Measurements from ENCODE around the gene DKKL1. TPM values are rescaled to one million over a fixed set of nuclear protein-coding genes. Genes with fewer than 3 reads are reported as not detected.

The DKKL1 gene
- total RNA-seq, 2 experiments from 2014 or later, result not detected

DNA sequence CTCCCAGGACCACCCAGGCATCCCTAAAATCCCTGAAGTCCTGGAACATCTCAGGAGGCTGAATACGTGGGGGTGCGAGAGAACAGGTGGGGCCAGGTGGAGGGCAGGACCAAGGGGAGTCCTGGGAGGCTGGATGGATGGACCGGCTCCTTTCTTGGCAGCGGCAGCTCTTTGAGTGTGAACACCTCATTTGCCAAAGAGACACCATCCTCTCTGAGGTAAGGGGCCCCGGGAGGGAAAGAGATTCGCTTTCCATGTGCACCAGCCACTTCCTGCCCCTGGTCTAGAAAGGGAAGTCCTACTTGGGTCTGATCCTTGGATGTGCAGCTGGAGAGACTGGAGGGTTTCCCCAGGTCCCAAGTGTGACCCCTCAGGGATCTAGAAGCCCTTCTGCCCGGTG lies 43.4 kb downstream of the DKKL1 start:
- ChIA-PET CTCF (interaction anchor here (1.2 to 8.6 kb wide), 3 partner anchors 14 to 18 kb away, joined by 4 to 52 read pairs (median 4); partner anchors contain the start of gene GFY), POLR2A (no interaction called here)
- Mint-ChIP-seq H3K4me1 (ENCODE audit: low read depth) (peaks cover 59% of the 10 kb centered on the region), H3K9me3 (ENCODE audit: insufficient read depth) (no peaks in the 10 kb centered on the region), H3K27me3 (ENCODE audit: low read depth) (no peaks in the 10 kb centered on the region), H3K36me3 (ENCODE audit: low read depth) (no peaks in the 10 kb centered on the region), H3K4me3 (no peak overlapping the region), H3K27ac (no peak overlapping the region)
- ATAC-seq (no peak), DNase-seq (no peak)

DNA sequence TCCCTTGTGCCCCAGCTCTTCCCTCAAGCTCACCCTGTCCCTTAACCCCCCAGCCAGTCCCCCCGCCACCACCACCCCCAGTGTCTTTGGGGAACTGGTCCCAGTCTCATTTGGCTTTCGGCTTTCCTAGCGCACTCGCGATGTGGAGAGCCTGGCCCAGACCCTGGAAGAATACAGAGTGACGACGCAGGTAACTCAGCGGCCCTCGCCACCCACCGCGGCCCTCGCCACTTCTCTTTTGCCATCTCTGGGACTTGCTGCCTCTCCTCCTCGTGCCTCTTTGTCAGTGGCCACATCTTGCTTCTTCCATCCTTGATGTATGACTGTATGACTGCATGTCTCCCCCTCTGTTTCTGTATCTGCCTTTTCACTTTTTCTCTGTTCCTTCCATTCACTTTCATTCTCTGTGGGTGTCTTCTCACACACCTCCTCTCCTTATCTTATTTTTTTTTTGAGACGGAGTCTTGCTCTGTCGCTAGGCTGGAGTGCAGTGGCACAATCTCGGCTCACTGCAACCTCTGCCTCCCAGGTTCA lies 43.9 kb downstream of the DKKL1 start:
- ATAC-seq, result no peak
- ChIA-PET CTCF (interaction anchor here (8.6 kb wide), 1 partner anchor 16 kb away, joined by 52 read pairs; no protein-coding TSS in a partner anchor), POLR2A (no interaction called here)
- no peak overlapping the region for H3K4me3 Mint-ChIP-seq
- no peaks in the 10 kb centered on the region for H3K9me3 Mint-ChIP-seq (ENCODE audit: insufficient read depth)
- no peak for DNase-seq
- H3K4me1 Mint-ChIP-seq (ENCODE audit: low read depth), result peaks cover 63% of the 10 kb centered on the region
- H3K36me3 Mint-ChIP-seq (ENCODE audit: low read depth), result no peaks in the 10 kb centered on the region
- H3K27ac Mint-ChIP-seq, result peak overlapping the region; percentile 1
- H3K27me3 Mint-ChIP-seq (ENCODE audit: low read depth), result peaks cover 3% of the 10 kb centered on the region

DNA sequence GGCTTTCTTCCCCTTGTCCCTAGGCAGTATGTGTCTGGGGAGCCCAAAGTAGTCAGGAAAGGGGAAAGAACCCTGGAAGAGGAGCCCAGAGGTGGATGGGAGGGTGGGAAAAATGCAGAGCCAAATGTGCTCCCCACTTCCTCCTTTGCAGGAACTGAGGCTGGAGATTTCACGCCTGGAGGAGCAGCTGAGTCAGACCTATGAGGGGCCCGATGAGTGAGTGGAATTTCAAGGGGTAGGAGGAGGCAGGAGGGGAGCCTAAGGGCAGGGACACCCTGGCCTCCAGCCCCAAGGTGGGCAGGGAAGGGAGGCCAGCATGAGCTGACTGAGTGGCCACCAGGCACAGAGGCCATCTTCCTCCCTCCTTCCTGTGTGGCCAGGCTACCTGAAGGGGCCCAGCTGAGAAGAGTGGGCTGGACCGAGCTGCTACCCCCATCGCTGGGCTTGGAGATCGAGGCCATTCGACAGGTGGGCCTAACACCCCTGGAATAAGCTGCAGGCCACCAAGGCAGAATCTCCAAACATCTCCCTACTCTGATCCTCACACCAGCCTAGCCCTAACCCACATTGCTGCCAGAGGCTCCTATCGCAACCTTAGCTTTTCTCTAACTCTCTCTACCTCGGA lies 45.3 kb downstream of the DKKL1 start:
- Mint-ChIP-seq H3K27ac (peak overlapping the region; percentile 84), H3K4me1 (ENCODE audit: low read depth) (peaks cover 58% of the 10 kb centered on the region), H3K4me3 (peak overlapping the region; percentile 30), H3K27me3 (ENCODE audit: low read depth) (peaks cover 3% of the 10 kb centered on the region), H3K9me3 (ENCODE audit: insufficient read depth) (no peaks in the 10 kb centered on the region), H3K36me3 (ENCODE audit: low read depth) (no peaks in the 10 kb centered on the region)
- CTCF ChIA-PET, result interaction anchor here (1.0 to 8.6 kb wide), 6 partner anchors 13 to 210 kb away, joined by 3 to 52 read pairs (median 5); partner anchors contain the start of gene GFY
- ATAC-seq (no peak), DNase-seq (no peak)
- POLR2A ChIA-PET, result interaction anchor here (0.6 to 1.4 kb wide), 7 partner anchors 15 to 1316 kb away, joined by 3 to 5 read pairs (median 3); partner anchors contain the start of gene ALDH16A1

DNA sequence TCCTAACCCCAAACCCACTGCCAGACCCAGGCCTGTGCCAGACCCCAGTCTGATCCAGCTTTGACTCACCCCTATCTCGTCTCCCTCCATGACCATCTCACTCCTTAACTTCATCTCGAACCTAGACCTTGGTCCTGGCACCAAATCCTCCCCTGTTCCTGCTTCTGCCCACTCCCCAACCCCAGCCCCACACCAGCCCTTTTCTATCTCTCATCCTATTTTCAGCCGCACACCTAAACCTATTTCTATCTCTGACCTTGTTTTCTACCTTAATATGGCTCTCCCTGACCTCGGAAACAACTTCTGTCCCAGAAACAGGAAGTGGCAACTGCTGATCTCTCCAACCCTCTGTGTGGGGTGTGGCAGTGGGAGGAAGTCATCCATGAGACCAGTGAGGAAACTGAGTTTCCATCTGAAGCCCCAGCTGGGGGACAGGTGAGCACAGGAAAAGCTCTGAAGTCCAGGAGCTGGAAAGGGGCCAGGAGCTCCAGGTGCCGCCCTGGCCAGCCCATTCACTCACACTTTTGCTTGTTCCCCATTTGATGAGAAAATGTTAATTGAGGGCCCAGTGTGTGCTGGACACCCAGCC lies 45.9 kb downstream of the DKKL1 start:
- ChIA-PET POLR2A (interaction anchor here (0.6 to 1.4 kb wide), 8 partner anchors 12 to 1315 kb away, joined by 3 to 5 read pairs (median 3); partner anchors contain the start of gene ALDH16A1), CTCF (interaction anchor here (0.7 to 8.6 kb wide), 7 partner anchors 13 to 211 kb away, joined by 3 to 52 read pairs (median 4); partner anchors contain the start of gene GFY)
- Mint-ChIP-seq H3K36me3 (ENCODE audit: low read depth) (no peaks in the 10 kb centered on the region), H3K27me3 (ENCODE audit: low read depth) (peaks cover 3% of the 10 kb centered on the region), H3K27ac (peak overlapping the region; percentile 84), H3K9me3 (ENCODE audit: insufficient read depth) (no peaks in the 10 kb centered on the region), H3K4me3 (peak overlapping the region; percentile 30), H3K4me1 (ENCODE audit: low read depth) (peaks cover 58% of the 10 kb centered on the region)
- ATAC-seq (peak; percentile 74), DNase-seq (peak; percentile 61)

DNA sequence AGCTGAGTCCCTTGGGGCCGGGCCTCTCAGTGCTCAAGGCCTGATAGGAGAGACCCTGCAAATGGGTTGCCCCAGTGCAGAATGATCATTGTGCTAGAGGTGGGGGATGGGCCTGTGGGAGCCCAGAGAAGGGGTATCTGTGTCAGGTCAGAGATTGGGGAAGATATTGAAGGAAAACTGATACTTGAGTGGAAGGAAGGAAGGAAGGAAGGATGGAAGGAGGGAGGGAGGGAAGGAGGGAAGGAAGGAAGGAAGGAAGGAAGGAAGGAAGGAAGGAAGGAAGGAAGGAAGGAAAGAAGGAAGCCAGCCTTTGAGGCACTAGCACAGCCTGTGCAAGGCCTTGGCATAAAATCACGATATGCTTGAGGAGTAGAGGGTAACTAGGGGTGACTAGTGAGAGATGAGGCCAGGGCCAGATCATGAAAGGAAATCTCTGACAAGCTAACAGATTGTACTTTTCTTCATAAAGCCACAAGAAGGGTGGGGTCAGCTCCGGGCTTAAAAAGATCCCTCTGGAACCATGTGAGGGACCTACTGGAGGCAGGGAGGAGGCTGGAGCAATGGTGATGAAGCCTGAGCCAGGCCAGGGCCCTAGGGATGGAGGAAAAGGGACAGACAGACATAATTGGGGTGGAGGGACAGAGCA lies 48.1 kb downstream of the DKKL1 start:
- H3K4me1 Mint-ChIP-seq (ENCODE audit: low read depth), result peaks cover 54% of the 10 kb centered on the region
- DNase-seq (no peak), ATAC-seq (no peak)
- ChIA-PET POLR2A (no interaction called here), CTCF (interaction anchor here (0.7 to 8.6 kb wide), 7 partner anchors 11 to 656 kb away, joined by 3 to 52 read pairs (median 5); partner anchors contain the start of genes GFY and PTH2)
- H3K27me3 Mint-ChIP-seq (ENCODE audit: low read depth), result peaks cover 6% of the 10 kb centered on the region
- H3K27ac Mint-ChIP-seq, result peak overlapping the region; percentile 47
- no peaks in the 10 kb centered on the region for H3K36me3 Mint-ChIP-seq (ENCODE audit: low read depth)
- no peak overlapping the region for H3K4me3 Mint-ChIP-seq
- H3K9me3 Mint-ChIP-seq (ENCODE audit: insufficient read depth), result no peaks in the 10 kb centered on the region

DNA sequence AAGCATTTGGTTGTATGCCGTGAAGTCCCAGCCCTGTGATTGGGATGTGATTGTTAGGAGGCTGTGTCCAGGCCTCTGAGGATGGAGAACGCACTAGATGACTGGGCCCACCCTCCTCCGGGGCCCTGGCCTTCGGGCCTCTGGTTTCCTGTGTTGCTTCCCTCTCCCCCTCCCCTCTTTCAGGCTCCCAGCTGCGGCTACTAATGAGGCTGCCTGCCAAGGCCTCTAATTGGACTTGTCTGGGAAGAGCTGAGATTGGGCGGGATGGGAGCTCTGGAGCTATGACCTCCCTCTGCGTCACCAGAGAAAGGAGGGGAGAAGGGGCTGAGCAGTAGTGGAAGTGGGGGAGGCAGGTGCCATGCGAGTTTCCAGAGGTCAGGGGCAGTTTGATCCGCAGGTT lies 49.7 kb downstream of the DKKL1 start:
- no peak for DNase-seq
- ATAC-seq, result no peak
- no peaks in the 10 kb centered on the region for H3K9me3 Mint-ChIP-seq (ENCODE audit: insufficient read depth)
- H3K4me3 Mint-ChIP-seq, result no peak overlapping the region
- H3K27me3 Mint-ChIP-seq (ENCODE audit: low read depth), result peaks cover 16% of the 10 kb centered on the region
- ChIA-PET POLR2A (no interaction called here), CTCF (interaction anchor here (1.1 to 8.6 kb wide), 2 partner anchors 9 to 22 kb away, joined by 3 to 52 read pairs; no protein-coding TSS in a partner anchor)
- H3K36me3 Mint-ChIP-seq (ENCODE audit: low read depth), result no peaks in the 10 kb centered on the region
- no peak overlapping the region for H3K27ac Mint-ChIP-seq
- peaks cover 40% of the 10 kb centered on the region for H3K4me1 Mint-ChIP-seq (ENCODE audit: low read depth)

DNA sequence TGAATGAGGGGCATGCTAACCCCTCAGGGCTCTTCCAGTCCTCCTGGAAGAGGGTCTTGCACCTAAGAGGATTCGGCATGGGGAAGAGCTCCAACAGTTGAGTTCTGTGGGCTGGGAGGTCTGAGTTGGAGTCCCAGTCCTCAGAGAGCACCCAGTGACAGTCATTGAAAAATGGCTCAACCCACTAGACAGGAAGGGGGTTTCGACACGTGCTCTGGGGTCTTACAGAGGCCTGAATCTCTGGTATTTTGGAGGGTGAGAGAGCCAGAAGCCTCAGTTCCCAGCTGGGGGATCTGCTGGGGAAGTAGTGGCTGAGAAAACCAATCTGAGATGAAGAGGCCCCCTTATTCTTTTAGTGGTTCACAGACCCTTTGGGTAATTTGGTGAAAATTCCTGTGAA lies 50.6 kb downstream of the DKKL1 start:
- CTCF ChIA-PET, result no interaction called here
- H3K27me3 Mint-ChIP-seq (ENCODE audit: low read depth), result peaks cover 24% of the 10 kb centered on the region
- no peaks in the 10 kb centered on the region for H3K36me3 Mint-ChIP-seq (ENCODE audit: low read depth)
- no peak overlapping the region for H3K4me3 Mint-ChIP-seq
- H3K9me3 Mint-ChIP-seq (ENCODE audit: insufficient read depth), result no peaks in the 10 kb centered on the region
- DNase-seq (no peak), ATAC-seq (no peak)
- H3K27ac Mint-ChIP-seq, result no peak overlapping the region
- POLR2A ChIA-PET, result no interaction called here
- H3K4me1 Mint-ChIP-seq (ENCODE audit: low read depth), result peaks cover 31% of the 10 kb centered on the region

DNA sequence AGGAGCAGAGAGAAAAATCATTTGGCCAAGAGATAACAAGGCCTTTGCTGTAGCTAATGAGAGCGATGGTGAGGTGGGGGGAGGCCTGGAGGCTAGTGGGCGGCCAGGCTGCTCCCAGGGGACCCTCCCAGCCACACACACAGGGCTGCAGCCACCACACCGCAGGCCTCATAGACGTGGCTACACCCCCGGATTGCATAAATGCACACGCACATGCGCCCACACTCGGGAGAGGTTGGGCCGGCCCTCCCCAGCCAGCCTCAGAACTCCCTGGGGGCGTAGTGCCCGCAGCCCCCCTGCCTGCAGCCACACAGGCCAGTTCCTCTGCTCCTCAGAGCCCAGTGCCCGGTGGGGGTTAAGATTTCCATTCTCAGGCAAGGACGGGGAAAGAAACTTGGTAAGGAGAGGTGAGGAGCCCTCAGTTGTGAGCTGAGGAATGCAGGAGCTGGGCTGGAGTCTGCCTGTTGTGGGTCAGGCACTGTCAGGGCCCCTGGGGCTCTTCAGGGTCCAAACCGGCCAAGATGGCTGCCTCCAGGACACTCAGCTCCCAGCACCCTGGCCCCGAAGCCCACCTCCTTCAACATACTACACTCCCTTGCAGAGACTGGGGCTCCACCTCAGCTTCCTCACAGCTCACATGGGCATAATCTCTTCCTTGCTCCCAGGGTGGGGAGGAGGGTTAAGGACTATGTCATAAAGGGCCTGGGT lies 51.6 kb downstream of the DKKL1 start:
- DNase-seq (no peak), ATAC-seq (no peak)
- no peak overlapping the region for H3K4me3 Mint-ChIP-seq
- H3K27me3 Mint-ChIP-seq (ENCODE audit: low read depth), result peaks cover 34% of the 10 kb centered on the region
- peaks cover 21% of the 10 kb centered on the region for H3K4me1 Mint-ChIP-seq (ENCODE audit: low read depth)
- ChIA-PET POLR2A (no interaction called here), CTCF (no interaction called here)
- no peak overlapping the region for H3K27ac Mint-ChIP-seq
- H3K9me3 Mint-ChIP-seq (ENCODE audit: insufficient read depth), result no peaks in the 10 kb centered on the region
- H3K36me3 Mint-ChIP-seq (ENCODE audit: low read depth), result no peaks in the 10 kb centered on the region

DNA sequence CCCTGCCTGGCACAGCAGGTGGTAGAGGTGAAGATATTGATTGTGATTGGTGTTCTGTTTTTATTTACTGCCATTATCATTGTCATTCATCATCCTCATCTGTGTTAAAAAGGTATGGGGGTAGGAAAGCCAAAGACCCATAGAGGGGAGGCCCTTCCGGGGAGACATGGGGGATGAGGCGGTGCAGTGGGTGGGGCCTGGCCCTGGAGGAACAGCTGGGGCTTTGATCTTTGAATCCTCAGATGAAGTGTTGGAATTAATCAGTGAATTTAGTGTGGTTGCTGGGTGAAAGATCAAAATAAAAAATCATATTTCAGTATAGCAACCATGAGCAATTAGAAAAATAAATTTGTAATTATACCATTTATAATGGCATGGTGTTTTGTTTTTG lies 52.1 kb downstream of the DKKL1 start:
- ChIA-PET CTCF (no interaction called here), POLR2A (no interaction called here)
- H3K36me3 Mint-ChIP-seq (ENCODE audit: low read depth), result no peaks in the 10 kb centered on the region
- DNase-seq (no peak), ATAC-seq (no peak)
- peaks cover 22% of the 10 kb centered on the region for H3K4me1 Mint-ChIP-seq (ENCODE audit: low read depth)
- H3K27ac Mint-ChIP-seq, result no peak overlapping the region
- peaks cover 40% of the 10 kb centered on the region for H3K27me3 Mint-ChIP-seq (ENCODE audit: low read depth)
- no peaks in the 10 kb centered on the region for H3K9me3 Mint-ChIP-seq (ENCODE audit: insufficient read depth)
- no peak overlapping the region for H3K4me3 Mint-ChIP-seq

DNA sequence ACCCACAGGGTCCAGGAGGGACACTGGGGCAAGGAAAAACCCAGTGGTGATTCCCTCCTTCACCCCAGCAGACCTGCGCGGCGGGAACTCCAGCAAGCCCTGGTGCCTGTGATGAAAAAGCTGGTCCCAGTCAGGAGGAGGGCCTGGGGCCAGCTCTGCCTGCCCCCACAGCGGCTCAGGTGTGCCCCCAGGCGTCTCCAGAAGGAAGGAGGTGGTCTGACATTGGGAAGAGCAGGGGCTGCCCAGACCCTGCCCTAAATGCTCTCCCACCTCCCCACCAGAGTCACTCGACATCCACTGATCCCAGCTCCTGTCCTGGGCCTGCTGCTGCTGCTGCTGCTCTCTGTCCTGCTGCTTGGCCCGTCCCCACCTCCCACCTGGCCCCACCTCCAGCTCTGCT lies 53.4 kb downstream of the DKKL1 start:
- POLR2A ChIA-PET, result no interaction called here
- Mint-ChIP-seq H3K27me3 (ENCODE audit: low read depth) (peaks cover 52% of the 10 kb centered on the region), H3K4me1 (ENCODE audit: low read depth) (peaks cover 21% of the 10 kb centered on the region), H3K36me3 (ENCODE audit: low read depth) (peaks cover 2% of the 10 kb centered on the region), H3K4me3 (no peak overlapping the region), H3K27ac (no peak overlapping the region), H3K9me3 (ENCODE audit: insufficient read depth) (no peaks in the 10 kb centered on the region)
- CTCF ChIA-PET, result interaction anchor here (0.8 kb wide), 1 partner anchor 26 kb away, joined by 5 read pairs; no protein-coding TSS in a partner anchor
- DNase-seq (no peak), ATAC-seq (no peak)

DNA sequence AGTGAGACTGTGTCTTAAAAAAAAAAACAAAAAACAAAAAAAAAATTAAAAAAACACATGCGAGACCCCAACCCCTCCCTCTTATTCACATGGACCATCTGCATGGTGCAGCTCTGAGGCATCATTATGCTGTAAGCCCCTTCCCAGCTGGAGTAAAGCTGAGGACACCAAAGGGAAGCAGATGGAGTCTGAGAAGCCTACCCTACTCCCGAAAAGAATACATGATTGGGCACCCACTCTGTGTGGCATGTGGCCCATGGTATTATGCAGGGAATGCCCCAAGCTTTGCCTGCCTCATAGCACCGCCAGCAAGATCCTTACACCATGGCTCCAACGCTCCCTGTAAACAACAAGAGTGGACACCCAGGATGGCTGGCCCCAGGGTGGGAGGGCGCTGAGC lies 54.8 kb downstream of the DKKL1 start:
- Mint-ChIP-seq H3K9me3 (ENCODE audit: insufficient read depth) (no peaks in the 10 kb centered on the region), H3K4me3 (no peak overlapping the region), H3K36me3 (ENCODE audit: low read depth) (peaks cover 3% of the 10 kb centered on the region), H3K27me3 (ENCODE audit: low read depth) (peaks cover 58% of the 10 kb centered on the region), H3K27ac (no peak overlapping the region), H3K4me1 (ENCODE audit: low read depth) (peaks cover 27% of the 10 kb centered on the region)
- CTCF ChIA-PET, result interaction anchor here (0.6 to 1.6 kb wide), 4 partner anchors 8 to 94 kb away, joined by 3 to 7 read pairs (median 3); no protein-coding TSS in a partner anchor
- ATAC-seq (no peak), DNase-seq (no peak)
- POLR2A ChIA-PET, result interaction anchor here (1.4 kb wide), 1 partner anchor 33 kb away, joined by 4 read pairs; the partner anchor contains the start of gene PIH1D1

Measured in activated CD8-positive, alpha-beta T cell treated with anti-CD3 and anti-CD28 coated beads, Interleukin-2, amount 10 ng/mL, durations not matched to agents 7 days and 5 days (primary cell).